Right cardiac atrium (tissue), 5 donors: Measurements from ENCODE around the gene ATP13A3. TPM values are rescaled to one million over a fixed set of nuclear protein-coding genes. Genes with fewer than 3 reads are reported as not detected.
"Not testable (repeated sequence)": the region's sequence is repeated elsewhere in the genome, so short reads cannot be mapped to it uniquely, and the experiment has no call there.

ENCODE experiments used
- ATAC-seq, 2 donors: fragments of 200-7000 bp; cut with Tn5 transposase; one replicate each; pipeline versions ENCODE4 v1.8.0 to v1.9.1; 2020; ENCODE audit warnings: moderate library complexity in 2 of 2, mild to moderate bottlenecking in 1 of 2
- DNase-seq, 3 donors: peaks; one replicate each; pipeline ENCODE4 v3.0.0-alpha.2; 2020
- H3K27ac ChIP-seq: one replicate; pipeline ENCODE4 v1.5.1; 2013; ENCODE audit warnings: mild to moderate bottlenecking, low read length, control low read depth, moderate library complexity
- H3K27me3 ChIP-seq: one replicate; pipeline ENCODE4 v1.6.1; 2013; ENCODE audit not compliant: control insufficient read depth, insufficient read depth
- H3K4me1 ChIP-seq: one replicate; pipeline ENCODE4 v1.6.1; 2013; ENCODE audit warnings: low read length; ENCODE audit not compliant: control insufficient read depth, insufficient read depth
- H3K4me3 ChIP-seq: one replicate; pipeline ENCODE4 v1.5.1; 2013; ENCODE audit warnings: low read length, control low read depth
- H3K9me3 ChIP-seq: one replicate; pipeline ENCODE4 v1.6.1; 2013; ENCODE audit warnings: low read length; ENCODE audit not compliant: control insufficient read depth
- WGBS: extraction: QIAGEN DNeasy Blood & Tissue Kit; methylation state at CpG from one replicate; pipeline ENCODE4 v1.1.7; 2013; 5-methylcytosine and 5-hydroxymethylcytosine counted together
- intact Hi-C, 4 donors: fragments of 100-400 bp; cut with DNase I; formaldehyde crosslinking; loops; one replicate each; pipeline versions ENCODE4 v1.11.0 to v1.14.0; 2022 to 2023
- long read RNA-seq, 4 donors: library from polyadenylated mRNA; unstranded; transcript quantifications; one replicate each; pipeline ENCODE4 v2.0.0, GENCODE V29; 2020 to 2021
- polyA plus RNA-seq: library from polyadenylated mRNA; stranded (reverse); fragments of 200-250 nt; gene quantifications from one replicate; pipeline ENCODE4 v1.2.3, GENCODE V29; 2013
- total RNA-seq, 4 donors: library from RNA; stranded (reverse); fragmentation: NEBNext Ultra II Directional; extraction: Animal tissue kit (Norgen Biotek cat#: 25700); gene quantifications; one replicate each; pipeline ENCODE4 v1.2.1, GENCODE V29; 2021
- donor health status: healthy with polysubstance abuse.
- donor health status: DM: no; HTN: yes; CAD: no.
- donor health status: DM: no; HTN: no; CAD: no.
- donor health status: DM: no; HTN: yes; CAD: no; lungs with severe emphysema.
- donor health status: DM: yes; HTN: yes; CAD: no.

The ATP13A3 gene
- 100 to 1,000 TPM in 1 of 4 donors, 10 to 100 TPM in 3; 79.9 to 194 (median 93.6) TPM for total RNA-seq
- polyA plus RNA-seq, result 28.2 TPM
- long read RNA-seq, donor 1, partial matches to known transcripts, result 7 of 22 reads
- long read RNA-seq, donor 1, other reads (novel, unspliced or antisense), result 14 of 22 reads
- long read RNA-seq, donor 2, partial matches to known transcripts, result 1 of 9 reads
- long read RNA-seq, donor 2, other reads (novel, unspliced or antisense), result 8 of 9 reads
- long read RNA-seq, donor 3, partial matches to known transcripts, result 4 of 14 reads
- long read RNA-seq, donor 3, other reads (novel, unspliced or antisense), result 10 of 14 reads
- long read RNA-seq, donor 4, full-length matches to known transcripts, result 2 of 17 reads
- long read RNA-seq, donor 4, partial matches to known transcripts, result 2 of 17 reads
- long read RNA-seq, donor 4, other reads (novel, unspliced or antisense), result 13 of 17 reads

DNA sequence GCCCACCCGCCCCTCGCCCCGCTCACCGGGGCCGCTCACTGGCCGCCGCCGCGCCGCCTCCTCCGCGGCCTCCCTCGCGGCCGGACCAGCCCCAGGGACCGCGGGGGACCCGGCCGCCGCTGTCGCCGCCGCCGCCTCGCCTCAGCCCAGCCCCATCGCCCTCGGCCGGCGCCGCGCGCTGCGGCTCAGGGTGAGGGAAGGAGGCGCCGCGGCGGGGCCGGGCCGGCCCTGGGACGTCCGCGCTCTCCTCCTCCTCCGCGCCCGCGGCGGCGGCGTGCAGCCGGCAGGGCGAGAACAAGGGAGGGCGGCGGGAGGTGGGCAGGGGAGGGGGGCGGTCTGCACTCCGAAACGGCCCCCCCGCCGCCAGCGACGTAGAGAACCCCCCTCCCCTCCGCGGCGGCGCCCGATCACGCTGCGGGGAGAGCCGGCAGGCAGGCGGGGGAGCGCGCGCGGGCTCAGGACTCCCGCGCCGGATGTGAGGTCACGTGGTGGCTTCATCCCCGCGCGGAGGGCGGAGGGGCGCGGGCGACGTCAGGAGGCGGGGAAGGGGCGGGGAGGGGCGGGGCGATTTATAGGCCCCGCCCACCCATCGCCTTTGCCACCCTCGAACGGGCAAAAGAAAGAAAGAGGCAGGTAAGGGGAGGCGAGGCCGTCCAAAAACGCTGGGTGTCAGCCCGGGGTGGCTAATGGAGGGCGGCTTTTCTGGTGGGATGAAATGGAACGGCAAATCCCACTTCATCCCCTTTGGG is at the start of gene ATP13A3:
TSS of gene ATP13A3 (minus strand) at position 463 of the 749 bp plus-strand sequence. CDS start 24,812 bp downstream, outside the sequence.
- Histone ChIP-seq H3K4me1 (peaks cover 4% of the 10 kb centered on the region), H3K4me3 (peak within 1 kb of the TSS; percentile 97), H3K27me3 (no peaks in the 10 kb centered on the region), H3K27ac (peak within 1 kb of the TSS; percentile 95), H3K9me3 (no peaks in the 10 kb centered on the region)
- intact Hi-C loops, result loop anchor here in 1 of 4 donors (5.0 kb wide), 1 partner anchor 86 kb away; no protein-coding TSS in a partner anchor
- DNase-seq (peak; percentile 90 to 96 (median 96)), ATAC-seq (peak; percentile 93 to 96)
- under 1% methylated on average over 91 of the region's 99 CpGs for WGBS

DNA sequence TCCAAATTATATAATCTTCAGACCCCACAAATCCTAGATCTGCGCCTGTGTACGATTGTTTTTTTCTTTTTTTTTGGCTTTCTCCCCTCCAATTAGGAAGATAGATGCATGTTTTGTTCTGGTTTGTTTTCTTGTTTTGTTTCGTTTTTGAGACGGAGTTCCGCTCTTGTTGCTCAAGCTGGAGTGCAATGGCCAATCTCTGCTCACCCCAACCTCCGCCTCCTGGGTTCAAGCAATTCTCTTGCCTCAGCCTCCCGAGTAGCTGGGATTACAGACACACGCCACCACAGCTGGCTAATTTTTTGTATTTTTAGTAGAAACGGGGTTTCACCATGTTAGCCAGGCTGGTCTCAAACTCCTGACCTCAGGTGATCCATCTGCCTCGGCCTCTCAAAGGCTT is 48.4 kb upstream of the ATP13A3 start:
- ATAC-seq, intact Hi-C loops, H3K27ac ChIP-seq, H3K27me3 ChIP-seq, H3K4me3 ChIP-seq, DNase-seq, H3K9me3 ChIP-seq, H3K4me1 ChIP-seq: not testable (repeated sequence)
- WGBS, result 95% methylated on average over 10 of the region's 10 CpGs

DNA sequence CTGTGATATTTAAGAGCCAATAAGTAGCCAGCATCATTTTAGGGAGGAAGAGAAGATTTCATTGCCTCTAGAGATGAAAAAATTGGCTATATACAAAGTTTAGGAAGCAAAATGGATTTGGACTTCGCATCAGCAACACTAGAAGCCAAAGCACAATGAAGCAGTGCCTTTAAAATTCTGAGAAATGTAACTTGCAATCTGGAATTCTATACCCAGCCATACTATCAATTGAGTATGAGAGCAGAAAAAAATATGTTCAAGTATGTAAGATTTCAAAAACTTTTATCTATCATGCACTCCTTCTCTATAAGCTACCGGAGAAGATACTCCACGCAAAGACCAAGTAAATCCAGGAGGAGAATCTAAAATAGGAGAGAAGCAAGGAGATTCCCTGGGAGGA is 47.4 kb upstream of the ATP13A3 start:
- no peak for ATAC-seq
- intact Hi-C loops, result no loop called here

DNA sequence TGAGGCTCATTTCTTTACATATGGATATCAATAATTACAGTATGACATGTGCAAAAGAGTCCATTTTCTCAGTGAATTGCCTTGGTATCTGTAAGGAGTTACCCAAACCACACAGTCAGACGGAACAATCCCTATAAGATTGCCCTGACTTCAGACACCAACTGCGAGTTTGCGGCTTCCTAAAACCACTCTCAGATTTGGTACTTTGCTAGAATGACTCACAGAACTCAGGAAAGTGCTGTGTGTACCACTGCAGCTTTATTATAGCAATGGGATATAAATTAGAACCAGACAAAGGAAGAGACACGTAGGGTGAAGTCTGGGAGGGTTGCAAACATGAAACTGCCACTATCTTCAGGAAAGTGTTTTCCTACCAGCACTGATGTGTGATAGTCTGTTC is 45.8 kb upstream of the ATP13A3 start:
- no peak for ATAC-seq
- 80% methylated on average over 4 of the region's 4 CpGs for WGBS

More for the DNA sequence above, 47.4 kb upstream of the ATP13A3 start:
- Histone ChIP-seq H3K4me1 (peaks cover 4% of the 10 kb centered on the region), H3K27ac (no peak overlapping the region), H3K4me3 (no peak overlapping the region), H3K9me3 (no peaks in the 10 kb centered on the region), H3K27me3 (no peaks in the 10 kb centered on the region)
- DNase-seq, result no peak
- WGBS, result 97% methylated on average over 3 of the region's 3 CpGs

DNA sequence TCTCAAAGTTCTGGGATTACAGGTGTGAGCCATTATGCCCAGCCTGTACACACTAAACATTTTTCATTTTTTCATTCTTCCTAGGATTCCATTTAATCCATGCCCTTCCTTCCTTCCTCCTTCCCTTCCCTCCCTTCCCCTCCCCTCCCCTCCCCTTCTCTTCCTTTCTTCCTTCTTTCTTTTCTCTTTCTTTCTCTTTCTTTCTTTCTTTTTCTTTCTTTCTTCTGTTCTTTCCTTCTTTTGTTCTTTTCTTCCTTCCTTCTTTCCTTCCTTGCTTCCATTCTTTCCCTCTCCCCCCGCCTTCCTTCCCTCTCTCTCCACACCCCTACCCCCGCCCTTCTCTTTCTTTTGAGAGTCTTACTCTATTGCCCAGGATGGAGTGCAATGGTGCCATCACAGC is 40.9 kb upstream of the ATP13A3 start:
- no peak overlapping the region for H3K27ac ChIP-seq
- 94% methylated on average over 2 of the region's 2 CpGs for WGBS
- intact Hi-C loops, result no loop called here
- H3K4me3 ChIP-seq, result no peak overlapping the region
- H3K4me1 ChIP-seq, result no peaks in the 10 kb centered on the region
- DNase-seq (no peak), ATAC-seq (no peak)
- no peaks in the 10 kb centered on the region for H3K9me3 ChIP-seq
- H3K27me3 ChIP-seq, result no peaks in the 10 kb centered on the region

More for the DNA sequence above, 45.8 kb upstream of the ATP13A3 start:
- no peak for DNase-seq
- intact Hi-C loops, result no loop called here
- H3K27me3 ChIP-seq, result no peaks in the 10 kb centered on the region
- no peak overlapping the region for H3K27ac ChIP-seq
- peaks cover 4% of the 10 kb centered on the region for H3K4me1 ChIP-seq
- no peaks in the 10 kb centered on the region for H3K9me3 ChIP-seq
- no peak overlapping the region for H3K4me3 ChIP-seq

DNA sequence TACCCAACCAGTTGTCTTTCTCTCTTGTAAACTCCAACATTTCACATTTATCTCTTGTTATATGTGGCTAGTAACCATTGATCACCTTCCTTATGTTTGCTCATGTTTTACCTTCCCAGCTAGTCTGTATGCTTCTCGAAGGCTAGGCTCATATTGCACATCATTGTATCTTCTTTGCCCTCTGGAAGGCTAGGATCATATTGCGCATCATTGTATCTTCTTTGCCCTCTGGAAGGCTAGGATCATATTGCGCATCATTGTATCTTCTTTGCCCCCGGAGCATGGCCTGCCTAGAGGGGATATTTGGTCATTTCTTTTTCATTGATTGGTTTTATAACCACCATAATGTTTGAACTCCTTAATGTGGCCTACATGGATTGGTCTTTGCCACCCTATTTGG is 39.4 kb upstream of the ATP13A3 start:
- Histone ChIP-seq H3K9me3 (no peaks in the 10 kb centered on the region), H3K27me3 (no peaks in the 10 kb centered on the region), H3K4me1 (no peaks in the 10 kb centered on the region), H3K27ac (no peak overlapping the region), H3K4me3 (no peak overlapping the region)
- DNase-seq, result no peak
- ATAC-seq, result no peak
- intact Hi-C loops, result no loop called here
- WGBS, result 91% methylated on average over 4 of the region's 4 CpGs

DNA sequence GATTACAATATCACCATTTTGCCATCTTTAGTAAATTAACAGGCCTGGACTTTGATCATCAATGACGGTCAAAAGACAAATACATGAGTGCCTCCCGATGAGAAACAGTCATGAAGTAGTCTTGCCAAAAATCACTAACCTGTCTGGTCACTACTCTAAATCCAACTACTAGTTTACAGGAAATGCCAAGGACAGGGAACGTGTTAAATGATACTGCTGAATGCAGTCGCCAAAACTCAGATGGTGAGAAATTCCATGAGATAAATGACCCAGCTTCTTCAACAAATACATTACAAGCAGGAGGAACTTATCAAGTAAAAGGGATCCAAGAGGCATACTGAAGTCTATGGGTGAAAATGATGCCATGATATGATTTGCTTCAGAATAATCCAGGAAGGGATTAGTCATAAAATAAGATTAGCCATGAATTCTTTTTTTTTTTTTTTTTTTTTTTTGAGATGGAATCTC is 35.8 kb upstream of the ATP13A3 start:
- Histone ChIP-seq H3K4me3 (no peak overlapping the region), H3K27me3 (no peaks in the 10 kb centered on the region), H3K4me1 (no peaks in the 10 kb centered on the region), H3K9me3 (no peaks in the 10 kb centered on the region), H3K27ac (no peak overlapping the region)
- ATAC-seq, result peak; percentile 50 to 57
- intact Hi-C loops, result no loop called here
- no peak for DNase-seq
- WGBS, result 36% methylated on average over 4 of the region's 4 CpGs

DNA sequence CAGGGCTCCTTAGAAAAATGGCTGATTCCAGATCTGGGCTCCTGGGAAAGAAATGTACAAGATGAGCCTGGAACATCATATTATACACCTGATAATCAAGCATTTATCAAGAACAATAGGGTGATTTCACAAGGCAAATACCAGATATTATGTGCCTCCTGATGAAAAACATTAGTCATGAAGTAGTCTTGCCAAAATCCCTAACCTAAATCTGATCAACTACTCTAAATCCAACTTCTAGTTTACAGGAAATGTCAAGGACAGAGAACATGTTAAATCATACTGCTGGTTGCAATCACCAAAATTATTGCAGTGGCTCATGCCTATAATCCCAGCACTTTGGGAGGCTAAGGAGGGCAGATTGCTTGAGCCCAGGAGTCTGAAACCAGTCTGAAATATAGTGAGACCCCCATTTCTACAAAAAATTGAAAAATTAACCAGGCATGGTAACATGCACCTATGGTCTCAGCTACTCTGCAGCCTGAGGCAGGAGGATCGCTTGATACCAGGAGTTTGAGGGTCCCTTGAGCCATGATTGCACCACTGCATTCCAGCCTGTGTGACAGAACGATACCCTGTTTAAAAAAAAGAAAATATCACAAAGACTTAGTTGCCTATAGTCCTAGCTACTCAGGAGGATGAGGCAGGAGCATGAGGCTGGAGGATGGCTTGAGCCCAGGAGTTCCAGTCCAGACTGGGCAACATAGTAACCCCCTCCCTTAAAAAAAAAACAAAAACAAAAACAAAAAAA is 34.9 kb upstream of the ATP13A3 start:
- DNase-seq (no peak), ATAC-seq (peak; percentile 50 to 53)
- 56% methylated on average over 2 of the region's 2 CpGs for WGBS
- Histone ChIP-seq H3K4me3 (no peak overlapping the region), H3K27me3 (no peaks in the 10 kb centered on the region), H3K9me3 (no peaks in the 10 kb centered on the region), H3K27ac (no peak overlapping the region), H3K4me1 (no peaks in the 10 kb centered on the region)
- intact Hi-C loops, result no loop called here

DNA sequence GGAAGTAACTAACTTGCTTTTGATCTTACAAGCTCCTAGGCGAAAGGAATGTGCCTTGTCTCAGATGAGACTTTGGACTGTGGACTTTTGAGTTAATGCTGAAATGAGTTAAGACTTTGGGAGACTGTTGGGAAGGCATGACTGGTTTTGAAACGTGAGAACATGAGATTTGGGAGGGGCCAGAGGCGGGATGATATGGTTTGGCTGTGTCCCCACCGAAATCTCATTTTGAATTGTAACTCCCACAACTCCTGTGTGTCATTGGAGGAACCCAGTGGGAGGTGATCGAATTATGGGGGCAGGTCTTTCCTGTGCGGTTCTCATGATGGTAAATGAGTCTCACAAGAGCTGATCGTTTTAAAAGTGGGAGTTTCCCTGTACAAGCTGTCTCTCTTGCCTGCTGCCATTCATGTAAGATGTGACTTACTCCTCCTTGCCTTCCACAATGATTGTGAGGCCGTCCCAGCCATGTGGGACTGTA is 33.9 kb upstream of the ATP13A3 start:
- ATAC-seq, H3K4me3 ChIP-seq, H3K27me3 ChIP-seq, H3K4me1 ChIP-seq, H3K27ac ChIP-seq, intact Hi-C loops, H3K9me3 ChIP-seq, DNase-seq: not testable (repeated sequence)
- 65% methylated on average over 8 of the region's 8 CpGs for WGBS

DNA sequence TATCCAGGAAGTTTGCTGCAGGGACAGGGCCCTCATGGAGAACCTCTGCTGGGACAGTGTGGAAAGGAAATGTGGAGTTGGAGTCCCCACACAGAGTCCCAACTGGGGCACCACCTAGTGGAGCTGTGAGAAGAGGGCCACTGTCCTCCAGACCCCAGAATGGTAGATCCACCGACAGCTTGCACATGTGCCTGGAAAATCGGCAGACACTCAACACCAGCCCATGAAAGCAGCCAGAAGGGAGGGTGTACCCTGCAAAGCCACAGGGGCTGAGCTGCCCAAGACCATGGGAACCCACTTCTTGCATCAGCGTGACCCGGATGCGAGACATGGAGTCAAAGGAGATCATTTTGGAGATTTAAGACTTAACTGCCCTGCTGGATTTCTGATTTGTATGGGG is 33.4 kb upstream of the ATP13A3 start:
- H3K4me3 ChIP-seq, intact Hi-C loops, DNase-seq, H3K27ac ChIP-seq, ATAC-seq, H3K4me1 ChIP-seq, H3K9me3 ChIP-seq, H3K27me3 ChIP-seq: not testable (repeated sequence)
- 89% methylated on average over 5 of the region's 5 CpGs for WGBS
